Brain microvascular endothelial cell (primary cell): ENCODE results near the gene EIF3D.
"Not testable (repeated sequence)": the region's sequence is repeated elsewhere in the genome, so short reads cannot be mapped to it uniquely, and the experiment has no call there.

Experiments used
- DNase-seq: peaks from one replicate; pipeline ENCODE4 v3.0.0-alpha.2; 2020
- H3K27ac ChIP-seq: fragments of 250-450 bp; sonication (Bioruptor Pico); 2 replicates; pipeline ENCODE4 v1.5.1; 2020; ENCODE audit warnings: mild to moderate bottlenecking, moderate library complexity
- H3K27me3 ChIP-seq: fragments of 250-450 bp; sonication (Bioruptor Pico); replicated peaks from 2 replicates; pipeline ENCODE4 v1.5.1; 2020; ENCODE audit warnings: mild to moderate bottlenecking
- H3K36me3 ChIP-seq: fragments of 250-450 bp; sonication (Bioruptor Pico); replicated peaks from 2 replicates; pipeline ENCODE4 v1.5.1; 2020; ENCODE audit warnings: mild to moderate bottlenecking
- H3K4me3 ChIP-seq: 2 replicates; pipeline ENCODE4 v1.5.1; 2011; ENCODE audit warnings: low read depth, mild to moderate bottlenecking, control low read depth, low read length, moderate library complexity
- in situ Hi-C: cut with HindIII; loops from 2 replicates; pipeline ENCODE4 v1.10.0; 2017; ENCODE audit warnings: low sequenced_read_pairs, low pct_ligation_motif_present
- TF ChIP-seq, protein P1 (sequence below): IDR thresholded peaks from 2 replicates; pipeline ENCODE4 v1.5.1; 2011; ENCODE audit warnings: low read depth, mild to moderate bottlenecking, moderate library complexity, low read length, control low read depth, inconsistent platforms; ENCODE audit errors: missing control alignments

The EIF3D gene

DNA sequence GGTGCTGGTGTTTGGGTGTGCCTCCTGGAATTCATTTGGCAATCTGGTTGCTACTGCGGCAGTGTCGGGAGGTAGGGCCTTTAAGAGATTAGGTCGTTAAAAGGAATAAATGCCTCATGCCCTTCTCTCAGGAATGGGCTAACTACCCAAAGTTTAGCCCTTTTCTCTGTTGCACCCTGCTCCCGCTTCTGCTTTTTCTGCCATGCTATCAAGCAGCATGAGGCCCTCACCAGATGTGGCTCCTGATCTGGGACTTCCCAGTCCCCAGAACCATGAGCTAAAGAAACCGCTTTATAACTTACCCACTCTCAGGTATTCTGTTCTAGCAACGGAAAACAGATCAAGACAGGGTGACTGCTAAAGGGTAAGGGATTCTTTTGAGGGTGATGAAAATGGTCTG lies 6.3 kb downstream of the EIF3D start:
- Histone ChIP-seq H3K27me3 (no peaks in the 10 kb centered on the region), H3K27ac (no peak overlapping the region), H3K36me3 (peaks cover 83% of the 10 kb centered on the region), H3K4me3 (no peak overlapping the region)
- DNase-seq = no peak
- TF ChIP-seq, protein P1, sequence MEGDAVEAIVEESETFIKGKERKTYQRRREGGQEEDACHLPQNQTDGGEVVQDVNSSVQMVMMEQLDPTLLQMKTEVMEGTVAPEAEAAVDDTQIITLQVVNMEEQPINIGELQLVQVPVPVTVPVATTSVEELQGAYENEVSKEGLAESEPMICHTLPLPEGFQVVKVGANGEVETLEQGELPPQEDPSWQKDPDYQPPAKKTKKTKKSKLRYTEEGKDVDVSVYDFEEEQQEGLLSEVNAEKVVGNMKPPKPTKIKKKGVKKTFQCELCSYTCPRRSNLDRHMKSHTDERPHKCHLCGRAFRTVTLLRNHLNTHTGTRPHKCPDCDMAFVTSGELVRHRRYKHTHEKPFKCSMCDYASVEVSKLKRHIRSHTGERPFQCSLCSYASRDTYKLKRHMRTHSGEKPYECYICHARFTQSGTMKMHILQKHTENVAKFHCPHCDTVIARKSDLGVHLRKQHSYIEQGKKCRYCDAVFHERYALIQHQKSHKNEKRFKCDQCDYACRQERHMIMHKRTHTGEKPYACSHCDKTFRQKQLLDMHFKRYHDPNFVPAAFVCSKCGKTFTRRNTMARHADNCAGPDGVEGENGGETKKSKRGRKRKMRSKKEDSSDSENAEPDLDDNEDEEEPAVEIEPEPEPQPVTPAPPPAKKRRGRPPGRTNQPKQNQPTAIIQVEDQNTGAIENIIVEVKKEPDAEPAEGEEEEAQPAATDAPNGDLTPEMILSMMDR = no peak
- in situ Hi-C loops = no loop called here

DNA sequence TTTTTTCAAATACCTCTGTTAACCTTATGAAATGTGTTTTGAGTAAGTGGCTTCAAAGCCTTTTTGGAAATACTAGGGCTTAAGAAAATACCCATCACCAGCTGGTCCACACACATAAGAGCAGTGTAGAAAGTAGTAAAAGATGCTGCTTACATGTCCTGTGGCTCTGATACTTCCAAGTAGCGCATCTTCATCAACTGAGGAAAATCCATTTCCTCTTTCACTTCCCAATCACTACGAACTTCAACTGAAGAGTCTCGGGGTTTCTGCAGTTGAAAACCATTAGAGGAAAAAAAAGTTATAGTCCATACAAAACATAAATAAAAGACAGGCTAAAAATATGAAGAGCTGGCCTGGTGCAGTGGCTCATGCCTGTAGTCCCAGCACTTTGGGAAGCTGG lies 8.5 kb downstream of the EIF3D start:
- in situ Hi-C loops = no loop called here
- TF ChIP-seq, protein P1 = no peak

DNA sequence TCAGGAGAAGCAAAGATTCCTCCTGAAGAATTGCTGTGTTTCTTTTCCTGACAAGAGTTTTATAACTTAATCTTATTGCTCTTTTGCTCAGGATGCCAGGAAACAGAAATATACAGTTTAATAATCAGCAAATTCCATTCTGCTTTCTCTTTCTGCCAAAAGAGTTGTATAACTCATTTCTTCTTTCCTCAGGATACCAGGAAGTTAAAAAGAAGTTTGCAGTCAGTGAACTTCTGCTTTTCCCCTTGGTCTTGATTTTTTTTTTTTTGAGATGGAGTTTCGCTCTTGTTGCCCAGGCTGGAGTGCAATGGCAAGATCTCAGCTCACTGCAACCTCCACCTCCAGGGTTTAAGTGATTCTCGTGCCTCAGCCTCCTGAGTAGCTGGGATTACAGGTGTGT lies 9.1 kb downstream of the EIF3D start:
- in situ Hi-C loops, H3K27ac ChIP-seq, DNase-seq, H3K27me3 ChIP-seq, H3K4me3 ChIP-seq: not testable (repeated sequence)
- H3K36me3 ChIP-seq = peaks cover 97% of the 10 kb centered on the region

More for the DNA sequence above, 8.5 kb downstream of the EIF3D start:
- H3K27me3 ChIP-seq = no peaks in the 10 kb centered on the region
- H3K36me3 ChIP-seq = peaks cover 96% of the 10 kb centered on the region
- no peak for DNase-seq
- H3K27ac ChIP-seq = no peak overlapping the region
- H3K4me3 ChIP-seq = no peak overlapping the region

DNA sequence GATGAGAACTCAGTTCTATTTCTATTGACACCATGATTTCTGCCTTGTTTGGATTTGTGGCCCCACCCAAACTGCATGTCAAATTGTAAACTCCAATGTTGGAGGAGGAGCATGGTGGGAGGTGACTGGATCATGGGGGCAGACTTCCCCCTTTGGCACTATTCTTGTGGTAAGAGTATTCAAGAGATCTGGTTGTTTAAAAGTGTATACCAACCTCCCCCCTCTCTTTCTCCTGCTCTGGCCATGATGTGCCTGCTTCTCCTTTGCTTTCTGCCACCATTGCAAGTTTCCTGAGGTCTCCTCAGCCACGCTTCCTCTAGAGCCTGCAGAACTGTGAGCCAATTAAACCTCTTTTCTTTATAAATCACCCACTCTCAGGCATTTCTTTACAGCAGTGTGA lies 14.2 kb downstream of the EIF3D start:
- TF ChIP-seq, protein P1 = no peak
- in situ Hi-C loops = no loop called here

GRCh38 chr22:36512991-36513390 lies 16.0 kb downstream of the EIF3D start:
- in situ Hi-C loops = no loop called here
- Histone ChIP-seq H3K27ac (no peak overlapping the region), H3K27me3 (no peaks in the 10 kb centered on the region), H3K4me3 (no peak overlapping the region), H3K36me3 (peaks cover 78% of the 10 kb centered on the region)
- DNase-seq = no peak
- TF ChIP-seq, protein P1 = no peak

More for the DNA sequence above, 14.2 kb downstream of the EIF3D start:
- H3K4me3 ChIP-seq = no peak overlapping the region
- H3K27me3 ChIP-seq = no peaks in the 10 kb centered on the region
- no peak overlapping the region for H3K27ac ChIP-seq
- H3K36me3 ChIP-seq = peaks cover 93% of the 10 kb centered on the region
- no peak for DNase-seq

DNA sequence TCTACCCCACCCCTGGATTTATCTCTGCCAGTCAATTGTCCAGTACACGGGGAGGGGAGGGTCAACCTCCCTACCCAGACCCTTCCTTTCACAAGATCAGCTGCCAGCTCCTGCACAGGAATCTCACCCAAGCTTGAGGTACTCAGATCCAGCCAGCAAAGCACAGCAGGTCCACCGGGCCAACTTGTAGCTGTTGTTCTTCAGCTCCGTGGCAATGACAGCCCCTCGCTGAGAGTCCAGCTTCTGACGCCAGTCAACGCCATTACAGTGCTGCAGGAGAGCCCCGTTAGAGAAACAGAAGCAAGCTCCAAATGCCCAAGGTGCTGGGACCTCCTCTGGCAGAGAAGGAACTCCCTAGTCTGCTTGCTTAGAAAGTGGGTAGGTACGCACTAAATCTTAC lies 16.6 kb downstream of the EIF3D start:
- TF ChIP-seq, protein P1 = no peak
- in situ Hi-C loops = no loop called here
- peaks cover 72% of the 10 kb centered on the region for H3K36me3 ChIP-seq

More for the DNA sequence above, 16.6 kb downstream of the EIF3D start:
- no peak for DNase-seq
- Histone ChIP-seq H3K4me3 (no peak overlapping the region), H3K27ac (no peak overlapping the region), H3K27me3 (no peaks in the 10 kb centered on the region)
